Measurements from ENCODE around the gene NBAS. TPM values are rescaled to one million over a fixed set of nuclear protein-coding genes. Genes with fewer than 3 reads are reported as not detected.
"Not testable (repeated sequence)": the region's sequence is repeated elsewhere in the genome, so short reads cannot be mapped to it uniquely, and the experiment has no call there.

Gene NBAS
- total RNA-seq, 2 experiments from 2014 or later, result 24.4 to 28.8 TPM

- Histone ChIP-seq H2AFZ (ENCODE audit: low read length) (no peak overlapping the region), H3K4me3 (ENCODE audit: low read depth, low read length, poor library complexity, severe bottlenecking) (no peak overlapping the region), H3K27ac (ENCODE audit: low read depth, low read length, poor library complexity, severe bottlenecking) (no peak overlapping the region), H3K9me3 (ENCODE audit: low read length) (no peaks in the 10 kb centered on the region), H3K79me2 (ENCODE audit: insufficient read depth, low read depth, low read length) (no peaks in the 10 kb centered on the region), H4K20me1 (ENCODE audit: insufficient read depth, low read length) (no peaks in the 10 kb centered on the region), H3K4me1 (ENCODE audit: insufficient read depth, low read length, poor library complexity, severe bottlenecking) (no peaks in the 10 kb centered on the region), H3K9me2 (ENCODE audit: insufficient read depth, low read length) (no peaks in the 10 kb centered on the region), H3K36me3 (ENCODE audit: insufficient read depth, low read length) (peaks cover 4% of the 10 kb centered on the region; the same call in 1 of the 2 replicates), H3K4me2 (ENCODE audit: low read length) (no peak overlapping the region)
- TF ChIP-seq EZH2phosphoT487 (IDR thresholded peaks at IDR 0.05; ENCODE audit: borderline replicate concordance, low read depth, low read length), result no peak
- TF ChIP-seq, protein P1, sequence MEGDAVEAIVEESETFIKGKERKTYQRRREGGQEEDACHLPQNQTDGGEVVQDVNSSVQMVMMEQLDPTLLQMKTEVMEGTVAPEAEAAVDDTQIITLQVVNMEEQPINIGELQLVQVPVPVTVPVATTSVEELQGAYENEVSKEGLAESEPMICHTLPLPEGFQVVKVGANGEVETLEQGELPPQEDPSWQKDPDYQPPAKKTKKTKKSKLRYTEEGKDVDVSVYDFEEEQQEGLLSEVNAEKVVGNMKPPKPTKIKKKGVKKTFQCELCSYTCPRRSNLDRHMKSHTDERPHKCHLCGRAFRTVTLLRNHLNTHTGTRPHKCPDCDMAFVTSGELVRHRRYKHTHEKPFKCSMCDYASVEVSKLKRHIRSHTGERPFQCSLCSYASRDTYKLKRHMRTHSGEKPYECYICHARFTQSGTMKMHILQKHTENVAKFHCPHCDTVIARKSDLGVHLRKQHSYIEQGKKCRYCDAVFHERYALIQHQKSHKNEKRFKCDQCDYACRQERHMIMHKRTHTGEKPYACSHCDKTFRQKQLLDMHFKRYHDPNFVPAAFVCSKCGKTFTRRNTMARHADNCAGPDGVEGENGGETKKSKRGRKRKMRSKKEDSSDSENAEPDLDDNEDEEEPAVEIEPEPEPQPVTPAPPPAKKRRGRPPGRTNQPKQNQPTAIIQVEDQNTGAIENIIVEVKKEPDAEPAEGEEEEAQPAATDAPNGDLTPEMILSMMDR (conservative IDR thresholded peaks at IDR 0.05; ENCODE audit: low read length), result no peak
- ChIA-PET POLR2A (no interaction called here), CTCF (ENCODE audit: unreplicated experiment) (no interaction called here)
- no peak for DNase-seq (ENCODE audit: low spot score)
- intact Hi-C loops (cut with micrococcal nuclease; ENCODE audit: unreplicated experiment), result no loop called here
- no TSS peak for BruUV-seq (replicated peaks)
Observed at GRCh38 chr2:15331787-15332186, 229.3 kb downstream of the NBAS start.

- no peak overlapping the region for H2AFZ ChIP-seq (ENCODE audit: low read length)
- ChIA-PET POLR2A (interaction anchor here (0.9 kb wide), 1 partner anchor 27 kb away, joined by 3 read pairs; no protein-coding TSS in a partner anchor), CTCF (ENCODE audit: unreplicated experiment) (interaction anchor here (0.8 kb wide), 1 partner anchor 23 kb away, joined by 3 read pairs; no protein-coding TSS in a partner anchor)
- intact Hi-C loops (cut with micrococcal nuclease; ENCODE audit: unreplicated experiment), result no loop called here
- H3K4me1 ChIP-seq (ENCODE audit: insufficient read depth, low read length, poor library complexity, severe bottlenecking), result no peaks in the 10 kb centered on the region
- H3K9me2 ChIP-seq (ENCODE audit: insufficient read depth, low read length), result no peaks in the 10 kb centered on the region
- no peaks in the 10 kb centered on the region for H3K9me3 ChIP-seq (ENCODE audit: low read length)
- no peaks in the 10 kb centered on the region for H3K79me2 ChIP-seq (ENCODE audit: insufficient read depth, low read depth, low read length)
- no peak for DNase-seq (ENCODE audit: low spot score)
- peaks cover 2% of the 10 kb centered on the region; the same call in 1 of the 2 replicates for H3K36me3 ChIP-seq (ENCODE audit: insufficient read depth, low read length)
- H3K27ac ChIP-seq (ENCODE audit: low read depth, low read length, poor library complexity, severe bottlenecking), result no peak overlapping the region
- H4K20me1 ChIP-seq (ENCODE audit: insufficient read depth, low read length), result no peaks in the 10 kb centered on the region
- no peak for TF ChIP-seq EZH2phosphoT487 (IDR thresholded peaks at IDR 0.05; ENCODE audit: borderline replicate concordance, low read depth, low read length)
- TF ChIP-seq, protein P1 (conservative IDR thresholded peaks at IDR 0.05; ENCODE audit: low read length), result no peak
- H3K4me2 ChIP-seq (ENCODE audit: low read length), result no peak overlapping the region
- no peak overlapping the region for H3K4me3 ChIP-seq (ENCODE audit: low read depth, low read length, poor library complexity, severe bottlenecking)
- BruUV-seq (replicated peaks), result no TSS peak
Observed at GRCh38 chr2:15325296-15325695, 235.8 kb downstream of the NBAS start.

DNA sequence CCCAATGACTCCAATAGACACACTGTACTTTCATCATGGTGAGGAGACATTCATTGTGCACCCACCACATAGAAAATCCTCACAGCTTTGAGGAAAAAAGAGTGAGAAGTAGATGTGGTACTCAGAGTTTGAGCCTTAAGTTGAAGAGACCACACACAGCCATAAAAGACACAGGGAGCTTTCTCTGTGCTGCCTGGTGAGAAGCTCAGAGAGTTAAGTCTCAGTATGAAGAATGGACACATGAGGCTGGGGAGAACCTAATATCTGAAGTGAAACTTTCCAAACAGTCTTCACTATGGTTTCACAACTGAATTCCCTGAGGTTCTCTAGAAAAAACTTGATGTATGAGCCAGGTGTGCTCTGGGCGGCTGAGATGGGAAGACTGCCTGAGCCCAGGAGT is 237.9 kb downstream of the NBAS start:
- TF ChIP-seq EZH2phosphoT487 (IDR thresholded peaks at IDR 0.05; ENCODE audit: borderline replicate concordance, low read depth, low read length), result no peak
- TF ChIP-seq, protein P1 (conservative IDR thresholded peaks at IDR 0.05; ENCODE audit: low read length), result no peak
- BruUV-seq (replicated peaks), result no TSS peak
- POLR2A ChIA-PET, result interaction anchor here (0.7 kb wide), 2 partner anchors 27 to 196 kb away, joined by 4 to 6 read pairs; no protein-coding TSS in a partner anchor

DNA sequence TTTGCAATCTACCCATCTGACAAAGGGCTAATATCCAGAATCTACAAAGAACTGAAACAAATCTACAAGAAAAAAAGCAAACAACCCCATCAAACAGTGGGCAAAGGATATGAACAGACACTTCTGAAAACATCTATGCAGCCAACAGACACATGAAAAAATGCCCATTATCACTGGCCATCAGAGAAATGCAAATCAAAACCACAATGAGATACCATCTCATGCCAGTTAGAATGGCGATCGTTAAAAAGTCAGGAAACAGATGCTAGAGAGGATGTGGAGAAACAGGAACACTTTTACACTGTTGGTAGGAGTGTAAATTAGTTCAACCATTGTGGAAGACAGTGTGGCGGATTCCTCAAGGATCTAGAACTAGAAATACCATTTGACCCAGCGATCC is 239.7 kb downstream of the NBAS start:
- H3K9me3 ChIP-seq (ENCODE audit: low read length); H3K4me1 ChIP-seq (ENCODE audit: insufficient read depth, low read length, poor library complexity, severe bottlenecking); DNase-seq (ENCODE audit: low spot score); POLR2A ChIA-PET; BruUV-seq (replicated peaks); H3K4me2 ChIP-seq (ENCODE audit: low read length); intact Hi-C loops (cut with micrococcal nuclease; ENCODE audit: unreplicated experiment); H3K27ac ChIP-seq (ENCODE audit: low read depth, low read length, poor library complexity, severe bottlenecking); H3K79me2 ChIP-seq (ENCODE audit: insufficient read depth, low read depth, low read length); H4K20me1 ChIP-seq (ENCODE audit: insufficient read depth, low read length); CTCF ChIA-PET (ENCODE audit: unreplicated experiment); H3K9me2 ChIP-seq (ENCODE audit: insufficient read depth, low read length); H3K36me3 ChIP-seq (ENCODE audit: insufficient read depth, low read length); H2AFZ ChIP-seq (ENCODE audit: low read length); H3K4me3 ChIP-seq (ENCODE audit: low read depth, low read length, poor library complexity, severe bottlenecking): not testable (repeated sequence)

More for the DNA sequence above, 237.9 kb downstream of the NBAS start:
- CTCF ChIA-PET (ENCODE audit: unreplicated experiment), result no interaction called here
- no peaks in the 10 kb centered on the region for H3K79me2 ChIP-seq (ENCODE audit: insufficient read depth, low read depth, low read length)
- H3K36me3 ChIP-seq (ENCODE audit: insufficient read depth, low read length), result no peaks in the 10 kb centered on the region
- intact Hi-C loops (cut with micrococcal nuclease; ENCODE audit: unreplicated experiment), result no loop called here
- H2AFZ ChIP-seq (ENCODE audit: low read length), result no peak overlapping the region
- no peak overlapping the region for H3K4me3 ChIP-seq (ENCODE audit: low read depth, low read length, poor library complexity, severe bottlenecking)
- H3K4me2 ChIP-seq (ENCODE audit: low read length), result no peak overlapping the region
- H4K20me1 ChIP-seq (ENCODE audit: insufficient read depth, low read length), result no peaks in the 10 kb centered on the region
- H3K9me2 ChIP-seq (ENCODE audit: insufficient read depth, low read length), result no peaks in the 10 kb centered on the region
- DNase-seq (ENCODE audit: low spot score), result no peak
- no peaks in the 10 kb centered on the region for H3K9me3 ChIP-seq (ENCODE audit: low read length)
- no peak overlapping the region for H3K27ac ChIP-seq (ENCODE audit: low read depth, low read length, poor library complexity, severe bottlenecking)
- no peaks in the 10 kb centered on the region for H3K4me1 ChIP-seq (ENCODE audit: insufficient read depth, low read length, poor library complexity, severe bottlenecking)

Measured in OCI-LY7 (cell line).